Body of pancreas (tissue), 4 donors: ENCODE data around the gene GAGE1. TPM values are rescaled to one million over a fixed set of nuclear protein-coding genes. Genes with fewer than 3 reads are reported as not detected.

ENCODE experiments used
- ATAC-seq: fragments of 150-250 bp; one replicate; pipeline ENCODE4 v1.9.1; 2016
- DNase-seq, 4 donors: peaks; one replicate each; pipeline ENCODE4 v3.0.0-alpha.2; 2019
- H3K27ac ChIP-seq, 4 donors: fragments of 200-600 bp; sonication (generic); 1 replicate in 3 of 4; 2 replicates in 1 of 4; pipeline versions ENCODE4 v1.5.1 to v1.6.1; 2016 to 2019; ENCODE audit warnings: mild to moderate bottlenecking in 1 of 4, mixed read lengths in 1 of 4, moderate library complexity in 1 of 4
- H3K27me3 ChIP-seq, 2 donors: fragments of 200-600 bp; sonication (generic); one replicate each; pipeline ENCODE4 v1.6.0; 2016; ENCODE audit warnings: mild to moderate bottlenecking in 1 of 2
- H3K36me3 ChIP-seq, 2 donors: fragments of 200-600 bp; sonication (generic); replicated peaks in 1 of 2; 2 replicates each; pipeline ENCODE4 v1.5.1; 2016; ENCODE audit warnings: low read depth in 2 of 2; ENCODE audit not compliant: insufficient read depth in 1 of 2
- H3K4me1 ChIP-seq: fragments of 200-600 bp; sonication (generic); one replicate; pipeline ENCODE4 v1.6.0; 2016
- H3K4me3 ChIP-seq, 2 donors: fragments of 200-600 bp; sonication (generic); 1 replicate in 1 of 2; 2 replicates in 1 of 2; pipeline ENCODE4 v1.5.1; 2016 to 2019
- H3K9me3 ChIP-seq, 3 donors: fragments of 200-600 bp; sonication (generic); 1 replicate in 2 of 3; 2 replicates in 1 of 3; pipeline ENCODE4 v1.5.1; 2016
- POLR2A ChIP-seq, 3 donors: fragments of 450-650 bp; IDR thresholded peaks; one replicate each; pipeline ENCODE4 v1.6.1; 2016; ENCODE audit warnings: antibody characterized with exemption in 3 of 3, mild to moderate bottlenecking in 2 of 3
- WGBS, 2 donors: methylation state at CpG; one replicate each; pipeline ENCODE4 v1.1.5; 2017; 5-methylcytosine and 5-hydroxymethylcytosine counted together
- intact Hi-C: fragments of 100-400 bp; cut with DNase I; formaldehyde crosslinking; loops from one replicate; pipeline ENCODE4 v1.15.1; 2023
- total RNA-seq, 2 donors: library from RNA; depleted of rRNA; stranded (reverse); fragments of >200 nt; gene quantifications; one replicate each; pipeline ENCODE4 v1.1.0, GENCODE V29; 2016
- TF ChIP-seq, protein P1 (sequence below), 7 experiments: fragments of 450-650 bp in 4 of 7; fragments of 200-600 bp in 3 of 7; sonication (generic) in 3 of 7; IDR thresholded peaks; one replicate each; pipeline ENCODE4 v1.5.1; 2016 to 2019; ENCODE audit warnings: antibody characterized with exemption in 7 of 7

Gene GAGE1
- total RNA-seq, 2 donors from 2014 or later = not detected

GRCh38 chrX:49656533-49656932, 57.7 kb downstream of the GAGE1 start:
- no peak overlapping the region for H3K27ac ChIP-seq
- H3K4me1 ChIP-seq = no peaks in the 10 kb centered on the region
- no peak for ATAC-seq
- TF ChIP-seq, protein P1, sequence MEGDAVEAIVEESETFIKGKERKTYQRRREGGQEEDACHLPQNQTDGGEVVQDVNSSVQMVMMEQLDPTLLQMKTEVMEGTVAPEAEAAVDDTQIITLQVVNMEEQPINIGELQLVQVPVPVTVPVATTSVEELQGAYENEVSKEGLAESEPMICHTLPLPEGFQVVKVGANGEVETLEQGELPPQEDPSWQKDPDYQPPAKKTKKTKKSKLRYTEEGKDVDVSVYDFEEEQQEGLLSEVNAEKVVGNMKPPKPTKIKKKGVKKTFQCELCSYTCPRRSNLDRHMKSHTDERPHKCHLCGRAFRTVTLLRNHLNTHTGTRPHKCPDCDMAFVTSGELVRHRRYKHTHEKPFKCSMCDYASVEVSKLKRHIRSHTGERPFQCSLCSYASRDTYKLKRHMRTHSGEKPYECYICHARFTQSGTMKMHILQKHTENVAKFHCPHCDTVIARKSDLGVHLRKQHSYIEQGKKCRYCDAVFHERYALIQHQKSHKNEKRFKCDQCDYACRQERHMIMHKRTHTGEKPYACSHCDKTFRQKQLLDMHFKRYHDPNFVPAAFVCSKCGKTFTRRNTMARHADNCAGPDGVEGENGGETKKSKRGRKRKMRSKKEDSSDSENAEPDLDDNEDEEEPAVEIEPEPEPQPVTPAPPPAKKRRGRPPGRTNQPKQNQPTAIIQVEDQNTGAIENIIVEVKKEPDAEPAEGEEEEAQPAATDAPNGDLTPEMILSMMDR (IDR thresholded peaks at IDR 0.05) = no peak
- TF ChIP-seq POLR2A (IDR thresholded peaks at IDR 0.05) = no peak
- DNase-seq = no peak
- no peaks in the 10 kb centered on the region for H3K36me3 ChIP-seq
- intact Hi-C loops = no loop called here
- no peaks in the 10 kb centered on the region for H3K9me3 ChIP-seq
- no peaks in the 10 kb centered on the region for H3K27me3 ChIP-seq
- H3K4me3 ChIP-seq = no peak overlapping the region
- 61 to 62% methylated on average over 3 of the region's 3 CpGs for WGBS, 2 donors

Other genes with a start within 250 kb of the GAGE1 start
- gene GAGE12C, start 66.8 kb upstream of the GAGE1 start, total RNA-seq = not detected
- not detected for gene GAGE12D, start 57.3 kb upstream of the GAGE1 start, total RNA-seq
- gene GAGE12E, start 47.7 kb upstream of the GAGE1 start, total RNA-seq = not detected
- gene GAGE12F, start 38.2 kb upstream of the GAGE1 start, total RNA-seq = not detected
- gene GAGE12G, start 28.6 kb upstream of the GAGE1 start, total RNA-seq = not detected
- not detected for gene GAGE12H, start 19.1 kb upstream of the GAGE1 start, total RNA-seq
- not detected for gene GAGE2A, start 9.5 kb upstream of the GAGE1 start, total RNA-seq
- not detected for gene PAGE1, start 97.0 kb downstream of the GAGE1 start, total RNA-seq
- not detected for gene PAGE4, start 230.3 kb downstream of the GAGE1 start, total RNA-seq